CD1c-positive myeloid dendritic cell (primary cell): Measurements from ENCODE around the gene SHISA6.

Source experiments
- DNase-seq: peaks from one replicate; pipeline ENCODE4 v3.0.0-alpha.2; 2016; ENCODE audit errors: extremely low spot score

Gene SHISA6

DNA sequence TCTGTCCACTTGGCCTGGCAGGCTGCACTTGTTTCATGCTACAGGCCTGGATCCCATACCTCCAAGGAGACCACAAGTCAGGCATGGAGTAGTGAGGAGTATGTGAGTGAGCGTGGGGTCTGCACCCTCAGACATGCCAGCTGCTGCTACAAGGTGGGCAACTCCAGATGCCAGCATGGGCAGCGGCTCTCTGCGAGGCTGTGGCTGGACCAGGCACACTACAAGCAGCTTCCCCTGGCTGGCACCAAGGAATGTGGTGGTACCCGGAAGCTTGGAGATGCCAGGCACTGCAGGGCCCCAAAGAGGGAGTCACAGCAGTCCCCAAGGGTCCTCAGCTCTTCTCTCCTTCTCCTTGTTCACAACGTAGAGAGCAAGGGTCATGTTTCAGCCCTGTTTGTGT, 341.2 kb downstream of the SHISA6 start:
- no peak for DNase-seq

DNA sequence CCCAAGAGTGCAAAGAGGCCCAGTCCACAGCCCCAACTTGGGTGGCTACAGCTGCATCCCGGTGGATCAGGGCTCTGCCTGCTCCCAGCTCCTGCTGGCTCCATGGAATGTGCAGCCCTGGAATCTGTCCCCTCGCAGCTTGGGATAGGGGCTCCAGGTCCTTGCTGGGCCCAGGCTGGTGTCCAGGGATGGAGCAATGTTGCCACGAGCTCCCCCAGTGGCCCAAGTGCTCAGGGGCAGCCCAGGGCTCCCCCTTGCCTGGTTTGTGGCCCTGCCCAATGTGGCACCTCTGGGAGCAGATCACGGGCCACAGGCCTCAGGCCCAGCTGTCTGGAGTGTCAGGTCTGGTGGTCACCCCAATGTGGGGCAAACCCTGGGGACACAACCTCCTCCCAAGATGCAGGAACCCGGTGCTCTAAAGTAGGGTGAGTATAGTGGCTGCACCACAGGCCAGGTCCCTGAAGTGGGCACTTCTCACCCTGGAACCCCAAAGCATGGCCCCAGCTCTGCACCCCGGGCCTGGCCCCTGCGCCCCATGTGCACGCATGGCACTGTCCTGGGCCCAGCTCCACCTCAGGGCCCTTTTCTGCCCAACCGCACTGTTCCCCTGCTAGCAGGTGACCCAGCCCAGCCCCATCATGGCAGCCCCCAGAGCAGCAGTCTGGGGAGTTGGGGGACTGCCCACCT, 342.4 kb downstream of the SHISA6 start:
- DNase-seq: no peak

DNA sequence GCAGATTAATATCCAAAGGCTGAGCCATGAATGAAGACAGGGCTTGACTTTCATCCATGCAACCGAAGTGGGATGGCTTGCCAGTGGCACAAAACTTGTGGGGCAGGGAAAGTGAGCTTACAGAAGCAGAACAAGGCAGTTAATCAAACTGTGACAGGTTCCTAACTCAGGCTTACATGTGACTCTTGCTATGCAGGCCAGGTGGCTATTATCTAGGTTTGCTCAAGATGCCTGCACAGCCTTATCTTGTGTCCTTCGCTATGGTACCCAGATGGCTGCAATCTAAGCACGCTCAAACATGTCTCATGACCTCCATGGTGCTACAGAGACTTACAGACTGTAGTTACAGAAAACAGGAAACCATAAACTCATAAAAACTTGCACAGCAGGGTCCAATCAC, 348.7 kb downstream of the SHISA6 start:
- DNase-seq: no peak

DNA sequence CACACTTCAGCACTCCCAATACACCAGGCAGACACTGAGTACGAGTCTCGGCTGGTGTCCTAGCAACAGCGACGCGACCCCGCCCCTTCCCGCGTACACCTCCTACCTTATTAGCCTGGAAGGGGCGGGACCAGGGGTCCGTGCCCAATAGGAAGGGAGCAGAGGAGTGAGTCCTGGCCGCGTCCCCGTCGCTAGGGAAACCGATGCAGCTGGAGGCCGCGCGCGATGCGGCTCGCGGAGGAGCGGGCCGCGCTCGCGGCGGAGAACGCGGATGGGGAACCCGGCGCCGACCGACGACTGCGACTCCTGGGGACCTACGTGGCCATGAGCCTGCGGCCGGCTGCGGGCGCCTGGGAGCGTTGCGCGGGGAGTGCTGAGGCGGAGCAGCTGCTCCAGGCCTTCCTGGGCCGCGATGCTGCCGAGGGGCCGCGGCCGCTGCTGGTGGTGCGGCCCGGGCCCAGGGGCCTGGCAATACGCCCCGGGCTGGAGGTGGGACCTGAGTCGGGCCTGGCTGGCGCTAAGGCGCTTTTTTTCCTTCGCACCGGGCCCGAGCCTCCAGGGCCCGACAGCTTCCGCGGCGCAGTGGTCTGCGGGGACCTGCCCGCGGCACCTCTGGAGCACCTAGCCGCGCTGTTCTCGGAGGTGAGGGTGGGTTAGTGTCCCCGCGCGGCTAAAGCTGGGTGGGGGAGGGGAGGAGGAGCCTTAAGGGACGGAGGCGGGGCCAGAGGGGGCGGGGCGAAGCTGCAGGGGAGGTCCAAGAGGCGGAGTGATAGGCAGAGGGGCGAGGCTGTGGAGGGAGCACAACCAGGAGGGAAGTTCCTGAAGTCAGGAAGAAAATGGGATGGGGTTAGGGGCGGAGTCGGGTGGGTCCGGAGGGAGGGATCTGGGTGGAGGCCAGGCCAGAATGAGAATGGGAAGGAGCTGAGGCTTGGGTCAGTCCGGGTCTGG, 357.5 kb downstream of the SHISA6 start, which contains the start of gene DNAH9:
TSS of gene DNAH9 (plus strand) at position 197 of the 948 bp plus-strand sequence. CDS start at position 226, 29 bp downstream.
- peak; percentile 13 for DNase-seq

DNA sequence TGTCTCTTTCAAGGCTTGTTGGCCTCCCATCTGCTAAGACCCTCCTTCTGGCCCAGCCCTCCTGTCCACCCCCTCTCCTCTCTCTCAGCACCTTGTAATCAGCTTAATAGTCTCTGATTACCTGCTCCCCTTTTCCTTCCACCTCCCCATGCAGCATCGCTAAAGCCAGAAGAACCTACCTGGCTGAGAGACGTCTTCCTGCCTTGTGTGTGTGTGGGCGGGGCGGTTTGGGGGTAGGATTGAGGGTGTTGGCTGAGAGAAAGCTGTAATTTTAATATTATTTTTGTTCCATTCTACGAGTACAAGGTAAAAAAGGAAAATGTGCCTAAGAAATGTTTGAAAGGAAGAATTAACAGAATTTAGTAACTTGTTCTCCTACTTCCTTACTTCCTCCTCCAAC, 360.6 kb downstream of the SHISA6 start:
- DNase-seq: no peak

DNA sequence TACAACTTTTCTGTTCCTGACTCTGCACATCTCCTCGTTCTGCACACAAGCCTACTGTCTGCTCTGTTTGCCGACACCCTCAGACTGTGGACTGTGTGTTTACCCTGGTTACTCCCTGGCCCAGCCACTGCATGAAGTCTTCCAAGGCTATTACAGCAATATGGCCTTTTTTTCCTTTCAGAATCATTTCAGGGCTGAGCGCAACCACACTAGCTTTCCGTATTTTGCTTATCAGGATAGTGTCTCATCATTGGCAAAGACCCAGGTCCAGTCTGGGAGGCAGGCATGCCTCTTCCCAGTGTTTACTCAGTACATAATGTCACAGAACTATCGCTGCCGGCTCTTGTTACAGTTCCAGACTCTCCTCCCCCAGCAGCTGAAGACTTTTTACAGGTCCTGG, 367.4 kb downstream of the SHISA6 start:
- DNase-seq: no peak

DNA sequence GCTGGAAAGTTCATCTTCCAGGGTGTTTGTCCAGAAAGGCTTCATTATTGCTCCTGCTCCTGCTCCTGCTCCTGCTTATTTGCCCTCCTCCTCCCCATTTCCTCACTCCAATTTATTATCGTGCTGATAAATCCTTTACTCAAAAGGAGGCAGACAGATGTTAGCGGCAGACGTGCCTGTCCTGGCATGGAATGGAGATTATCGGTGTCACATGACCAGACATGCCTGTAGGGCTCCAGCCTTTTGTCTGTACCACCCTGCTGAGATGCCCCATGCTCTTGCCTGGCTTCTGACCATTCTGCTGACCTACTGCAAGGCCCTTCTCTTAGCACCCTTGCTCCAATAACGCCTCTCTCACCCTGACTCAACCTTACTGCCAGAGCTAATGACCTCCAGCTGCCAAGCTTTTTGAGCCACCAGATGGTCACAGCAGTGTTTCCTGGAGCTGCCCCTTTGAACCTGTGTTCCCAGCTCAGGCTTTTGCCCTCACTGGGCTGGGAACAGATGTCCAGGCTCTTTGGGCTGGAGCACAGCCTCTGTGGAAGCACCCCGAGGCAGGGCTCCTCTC, 370.1 kb downstream of the SHISA6 start:
- DNase-seq: no peak

DNA sequence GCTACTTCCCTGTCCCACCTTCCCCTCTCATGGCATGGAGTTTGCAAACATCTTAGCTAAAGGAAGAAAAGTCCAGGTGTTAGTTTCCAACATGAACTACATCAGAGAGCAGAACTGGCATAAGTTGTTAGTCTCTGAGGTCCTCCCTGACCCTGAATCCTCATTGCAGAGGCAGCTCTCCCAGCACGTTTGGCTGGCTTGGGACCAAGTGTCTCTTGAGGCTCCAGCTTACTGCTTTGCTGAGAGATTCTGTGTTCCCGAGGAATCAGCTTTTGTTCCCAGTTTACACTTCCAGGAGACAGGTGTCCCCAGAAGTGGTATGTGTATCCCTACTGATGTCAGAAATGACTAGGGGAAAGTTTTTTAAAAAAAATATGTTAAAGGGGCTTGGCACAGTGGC, 371.9 kb downstream of the SHISA6 start:
- DNase-seq: no peak
